ENCODE data around the gene DEPDC5. TPM values are rescaled to one million over a fixed set of nuclear protein-coding genes. Genes with fewer than 3 reads are reported as not detected.

DEPDC5 gene
- total and polyA plus RNA-seq, 10 of the 15 experiments (the other 5 are each of a cell fraction or from before 2014, with no cell fraction given): 3.0 to 38.9 (median 22.8) TPM

GRCh38 chr22:31917227-31917921 lies 163.6 kb downstream of the DEPDC5 start:
- ChIA-PET SMC1A (ENCODE audit: uncharacterized antibody, unreplicated experiment) (interaction anchor here (0.7 kb wide), 1 partner anchor 255 kb away, joined by 3 read pairs; the partner anchor contains the start of gene PISD), CTCF (interaction anchor here (1.0 to 2.0 kb wide), 2 partner anchors 24 to 29 kb away, joined by 3 to 6 read pairs; no protein-coding TSS in a partner anchor), POLR2A (interaction anchor here (0.6 to 0.7 kb wide), 3 partner anchors 66 to 482 kb away, joined by 3 to 7 read pairs (median 4); no protein-coding TSS in a partner anchor), RAD21 (ENCODE audit: unreplicated experiment) (no interaction called here)
- Histone ChIP-seq H3K9ac (ENCODE audit: control insufficient read depth, insufficient read depth, low read length) (no peak overlapping the region; the same call in 1 of the 2 replicates), H2AFZ (ENCODE audit: control insufficient read depth, low read depth, low read length) (no peak overlapping the region), H3K36me3 (ENCODE audit: control insufficient read depth in 2 of 2, insufficient read depth in 2 of 2, low read length in 1 of 2) (no peaks in the 10 kb centered on the region), H3K4me1 (ENCODE audit: control insufficient read depth, insufficient read depth, low read length) (peaks cover 15% of the 10 kb centered on the region), H3K4me3 (no peak overlapping the region), H3K4me2 (ENCODE audit: control insufficient read depth, insufficient read depth) (peak overlapping the region; percentile 66), H3K27ac (ENCODE audit: control insufficient read depth, insufficient read depth) (peak overlapping the region; percentile 55), H3K79me2 (ENCODE audit: control insufficient read depth, insufficient read depth, low read length) (no peaks in the 10 kb centered on the region), H4K20me1 (ENCODE audit: control insufficient read depth, insufficient read depth) (no peaks in the 10 kb centered on the region), H3K9me3 (replicated peaks; ENCODE audit: control insufficient read depth, insufficient read depth, low read length) (no peaks in the 10 kb centered on the region), H3K27me3 (replicated peaks in 1 of 2; ENCODE audit: control insufficient read depth in 2 of 2, insufficient read depth in 2 of 2, low read length in 1 of 2) (no peaks in the 10 kb centered on the region)
- no peak for FAIRE-seq
- intact Hi-C loops (cut with micrococcal nuclease; ENCODE audit: unreplicated experiment) (loop anchor here (1.0 kb wide), 1 partner anchor 27 kb away; the partner anchor contains the start of gene YWHAH), in situ Hi-C loops (cut with MboI) (no loop called here)
- no TSS peak for BruUV-seq (replicated peaks)
- WGBS (ENCODE audit: insufficient coverage, insufficient replicate concordance, low lambda C conversion rate, missing lambda C conversion rate): 0% methylated on average over 17 of the region's 17 CpGs
- ATAC-seq: peak; percentile 90
- DNase-seq (ENCODE audit: low read depth, low spot score): peak; percentile 24
- TF ChIP-seq NFIC (IDR thresholded peaks at IDR 0.05; ENCODE audit: low read depth, low read length) (peak; percentile 43; the same call in 1 of the 2 replicates), EGR1 (IDR thresholded peaks at IDR 0.05; ENCODE audit: borderline replicate concordance in 1 of 2, low read depth in 2 of 2, low read length in 2 of 2) (peak in 1 of 2 experiments; percentile 66; a peak in 1 of 3 replicates), MTA2 (IDR thresholded peaks at IDR 0.05; ENCODE audit: low read depth) (peak; percentile 32; the same call in 1 of the 2 replicates), DPF2 (IDR thresholded peaks at IDR 0.05) (peak; percentile 93), GATAD2B (conservative IDR thresholded peaks at IDR 0.05; ENCODE audit: low read depth) (peak; percentile 64; the same call in 1 of the 2 replicates), RUNX3 (IDR thresholded peaks at IDR 0.05; ENCODE audit: low read length) (peak; percentile 73), JUNB (IDR thresholded peaks at IDR 0.05) (peak; percentile 61), JUND (IDR thresholded peaks at IDR 0.05; ENCODE audit: low read depth, low read length) (no peak), IKZF1 (conservative IDR thresholded peaks at IDR 0.05) (peak; percentile 97), EED (IDR thresholded peaks at IDR 0.05; ENCODE audit: low read depth) (peak; percentile 98), HDGF (IDR thresholded peaks at IDR 0.05) (0 out of 2 replicates have a peak, but pooled peaks have one; percentile 33), PML (IDR thresholded peaks at IDR 0.05; ENCODE audit: low read length) (no peak), IKZF2 (IDR thresholded peaks at IDR 0.05) (peak; percentile 93 to 94), CHD1 (IDR thresholded peaks at IDR 0.05; ENCODE audit: low read depth, low read length) (no peak), RELB (IDR thresholded peaks at IDR 0.05; ENCODE audit: low read depth) (peak; percentile 75), SPI1 (IDR thresholded peaks at IDR 0.05; ENCODE audit: borderline replicate concordance, insufficient read depth, low read depth, low read length) (peak; percentile 98), CREM (IDR thresholded peaks at IDR 0.05; ENCODE audit: low read depth) (peak; percentile 30; the same call in 1 of the 2 replicates), SKIL (IDR thresholded peaks at IDR 0.05; ENCODE audit: low read depth, poor library complexity, severe bottlenecking) (peak; percentile 79), ETV6 (conservative IDR thresholded peaks at IDR 0.05 in 1 of 2, IDR thresholded peaks at IDR 0.05 in 1 of 2; ENCODE audit: borderline replicate concordance in 1 of 2, low read depth in 1 of 2) (peak in 1 of 2 experiments; percentile 84; a peak in 2 of 4 replicates), BHLHE40 (IDR thresholded peaks at IDR 0.05; ENCODE audit: borderline replicate concordance in 1 of 2, low read depth in 2 of 2, low read length in 1 of 2) (peak in 1 of 2 experiments; percentile 33; a peak in 2 of 4 replicates), POLR2AphosphoS2 (IDR thresholded peaks at IDR 0.05; ENCODE audit: low read depth, low read length) (no peak)
